K562 (cell line): ENCODE measurements around the gene APOBEC3G. TPM values are rescaled to one million over a fixed set of nuclear protein-coding genes. Genes with fewer than 3 reads are reported as not detected.
A peak's percentile ranks its signal among the peaks of the same experiment; 100 is the strongest.

Experiments used
- ARID2 ChIP-seq: fragments of 450-650 bp; IDR thresholded peaks from 2 replicates; pipeline ENCODE4 v1.6.1; 2017; ENCODE audit warnings: antibody characterized with exemption, mild to moderate bottlenecking
- CREM ChIP-seq: IDR thresholded peaks from 2 replicates; pipeline ENCODE4 v1.6.1; 2014; ENCODE audit warnings: antibody characterized with exemption, low read depth
- GATA2 ChIP-seq: sonication (generic); formaldehyde crosslinking; IDR thresholded peaks from 2 replicates; pipeline ENCODE4 v1.4.0; 2020; ENCODE audit warnings: mild to moderate bottlenecking, missing genetic modification reagents
- KAT8 ChIP-seq: fragments of 450-650 bp; IDR thresholded peaks from 2 replicates; pipeline ENCODE4 v1.6.1; 2016; ENCODE audit warnings: low read depth, mild to moderate bottlenecking
- MCM5 ChIP-seq: fragments of 450-650 bp; IDR thresholded peaks from 2 replicates; pipeline ENCODE4 v1.6.1; 2016; ENCODE audit warnings: low read depth
- NFIX ChIP-seq: fragments of 250-450 bp; sonication (Bioruptor Pico); IDR thresholded peaks from 2 replicates; pipeline ENCODE4 v1.4.0; 2020; ENCODE audit warnings: low read depth, mild to moderate bottlenecking, moderate library complexity
- NFRKB ChIP-seq: fragments of 450-650 bp; IDR thresholded peaks from 2 replicates; pipeline ENCODE4 v1.6.1; 2016; ENCODE audit warnings: low read depth
- POLR2A ChIP-seq: fragments of 450-650 bp; conservative IDR thresholded peaks from 2 replicates; pipeline ENCODE4 v1.6.1; 2016
- RFX1 ChIP-seq: fragments of 450-650 bp; IDR thresholded peaks from 2 replicates; pipeline ENCODE4 v1.6.1; 2016; ENCODE audit warnings: mild to moderate bottlenecking, moderate library complexity
- RFX7 ChIP-seq: fragments of 250-450 bp; sonication (Bioruptor Pico); IDR thresholded peaks from 2 replicates; pipeline ENCODE4 v1.5.1; 2021; ENCODE audit warnings: mild to moderate bottlenecking
- SMAD4 ChIP-seq: fragments of 250-450 bp; sonication (Bioruptor Pico); conservative IDR thresholded peaks from 2 replicates; pipeline ENCODE4 v1.8.0; 2021; ENCODE audit warnings: inconsistent platforms, mild to moderate bottlenecking, moderate library complexity
- STAG1 ChIP-seq: sonication (generic); formaldehyde crosslinking; IDR thresholded peaks from 2 replicates; pipeline ENCODE4 v1.5.0; 2020; ENCODE audit warnings: missing genetic modification reagents, borderline replicate concordance
- TCFL5 ChIP-seq: fragments of 250-450 bp; sonication (Bioruptor Pico); conservative IDR thresholded peaks from 2 replicates; pipeline ENCODE4 v1.6.1; 2021; ENCODE audit warnings: mild to moderate bottlenecking, moderate library complexity, matching md5 sums
- THRAP3 ChIP-seq: fragments of 450-650 bp; IDR thresholded peaks from 2 replicates; pipeline ENCODE4 v1.6.1; 2016; ENCODE audit warnings: mild to moderate bottlenecking, inconsistent platforms, borderline replicate concordance
- XRCC3 ChIP-seq: fragments of 450-650 bp; IDR thresholded peaks from 2 replicates; pipeline ENCODE4 v1.6.1; 2017; ENCODE audit warnings: mild to moderate bottlenecking, moderate library complexity
- ZFP1 ChIP-seq: fragments of 450-650 bp; formaldehyde crosslinking; IDR thresholded peaks from 2 replicates; pipeline ENCODE4 v1.4.0; 2020; ENCODE audit warnings: mild to moderate bottlenecking, mixed read lengths
- ZNF253 ChIP-seq: fragments of 250-450 bp; sonication (Bioruptor Pico); conservative IDR thresholded peaks from 2 replicates; pipeline ENCODE4 v1.6.1; 2021; ENCODE audit warnings: mild to moderate bottlenecking
- ZNF77 ChIP-seq: fragments of 250-450 bp; sonication (Bioruptor Pico); IDR thresholded peaks from 2 replicates; pipeline ENCODE4 v1.5.0; 2020
- polyA plus RNA-seq, 8 experiments: library from polyadenylated mRNA; depleted of rRNA in 4 of 8; stranded (reverse) in 5 of 8; unstranded in 3 of 8; fragments of >200 nt; fragmentation: Nextera tagmentation in 2 of 8; fragmentation: Illumina TruSeq in 1 of 8; extraction: Ambion mirVana in 2 of 8; extraction: Trizol in 1 of 8; gene quantifications; 2 replicates each; pipeline versions ENCODE4 v1.2.1 to v1.2.3, GENCODE V29; 2011 to 2014; ENCODE audit warnings: inconsistent platforms in 1 of 8, missing spikeins in 1 of 8
- total RNA-seq, 7 experiments: library from RNA; depleted of rRNA in 6 of 7; stranded (reverse); fragments of >200 nt in 6 of 7; fragmentation: Illumina TruSeq in 2 of 7; extraction: Trizol in 2 of 7; gene quantifications; 2 replicates each; pipeline versions ENCODE4 v1.2.1 to v1.2.3, GENCODE V29; 2011 to 2021; ENCODE audit warnings: low replicate concordance in 1 of 7
- TF ChIP-seq, protein P1 (sequence below): fragments of 450-650 bp; conservative IDR thresholded peaks from 2 replicates; pipeline ENCODE4 v1.6.1; 2016; ENCODE audit warnings: missing genetic modification characterization, low read depth, mild to moderate bottlenecking, control low read depth, missing compliant biosample characterization
- TF ChIP-seq, protein P2 (sequence below): sonication (generic); formaldehyde crosslinking; IDR thresholded peaks from 2 replicates; pipeline ENCODE4 v1.8.1; 2022; ENCODE audit warnings: missing genetic modification reagents
- TF ChIP-seq, protein P3 (sequence below), 2 experiments: fragments of 450-650 bp in 1 of 2; sonication (generic) in 1 of 2; formaldehyde crosslinking; conservative IDR thresholded peaks; 2 replicates each; pipeline versions ENCODE4 v1.4.0 to v1.8.1; 2020 to 2022; ENCODE audit warnings: mild to moderate bottlenecking in 1 of 2, missing genetic modification reagents in 1 of 2
- TF ChIP-seq, protein P4 (sequence below): IDR thresholded peaks from 2 replicates; pipeline ENCODE4 v1.6.1; 2016; ENCODE audit warnings: missing genetic modification characterization, missing compliant biosample characterization
- TF ChIP-seq, protein P5 (sequence below), 3 experiments: fragments of 200-800 bp in 1 of 3; fragments of 250-450 bp in 1 of 3; fragments of 450-650 bp in 1 of 3; sonication (Bioruptor Pico) in 1 of 3; sonication (Bioruptor generic) in 1 of 3; formaldehyde crosslinking in 1 of 3; IDR thresholded peaks; 2 replicates each; pipeline versions ENCODE4 v1.6.1 to v1.8.0; 2016 to 2022; ENCODE audit warnings: mild to moderate bottlenecking in 2 of 3, missing genetic modification characterization in 2 of 3, missing compliant biosample characterization in 1 of 3, moderate library complexity in 1 of 3

Gene APOBEC3G
- total and polyA plus RNA-seq, 9 of the 15 experiments (the other 6 are each of a cell fraction or from before 2014, with no cell fraction given): 5.2 to 20.8 (median 11.4) TPM

DNA sequence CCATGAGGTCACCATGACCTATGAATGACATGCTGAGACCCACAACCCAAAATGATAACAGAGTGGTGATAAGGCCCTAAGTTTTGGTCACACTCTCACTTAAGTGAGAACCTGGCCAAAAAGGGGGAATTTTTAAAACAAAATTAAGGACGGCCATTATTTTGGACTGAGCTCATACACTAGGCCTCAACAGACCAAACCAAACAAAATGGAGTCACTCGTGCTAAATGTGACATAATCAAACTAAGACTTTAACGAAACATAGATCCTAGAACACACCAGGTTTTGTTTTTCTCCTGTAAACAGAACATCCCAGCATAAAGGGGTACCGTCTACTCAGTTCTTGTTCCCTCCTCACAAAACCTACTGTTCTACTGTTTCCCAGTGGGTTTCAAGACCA is 31.4 kb downstream of the APOBEC3G start (continued):
- TF ChIP-seq KAT8 (no peak), STAG1 (no peak), CREM (0 out of 2 replicates have a peak, but pooled peaks have one; percentile 6), ZNF77 (CRISPR knock-in tag) (no peak), RFX7 (CRISPR knock-in tag) (peak; percentile 70; the same call in 1 of the 2 replicates), NFIX (CRISPR knock-in tag) (no peak), MCM5 (no peak), NFRKB (no peak), ZFP1 (no peak), XRCC3 (no peak), RFX1 (no peak), TCFL5 (CRISPR knock-in tag) (peak; percentile 83), THRAP3 (no peak), SMAD4 (CRISPR knock-in tag) (peak; percentile 79), ZNF253 (no peak), GATA2 (CRISPR knock-in tag) (no peak), ARID2 (no peak), POLR2A (no peak)
- TF ChIP-seq, protein P1, sequence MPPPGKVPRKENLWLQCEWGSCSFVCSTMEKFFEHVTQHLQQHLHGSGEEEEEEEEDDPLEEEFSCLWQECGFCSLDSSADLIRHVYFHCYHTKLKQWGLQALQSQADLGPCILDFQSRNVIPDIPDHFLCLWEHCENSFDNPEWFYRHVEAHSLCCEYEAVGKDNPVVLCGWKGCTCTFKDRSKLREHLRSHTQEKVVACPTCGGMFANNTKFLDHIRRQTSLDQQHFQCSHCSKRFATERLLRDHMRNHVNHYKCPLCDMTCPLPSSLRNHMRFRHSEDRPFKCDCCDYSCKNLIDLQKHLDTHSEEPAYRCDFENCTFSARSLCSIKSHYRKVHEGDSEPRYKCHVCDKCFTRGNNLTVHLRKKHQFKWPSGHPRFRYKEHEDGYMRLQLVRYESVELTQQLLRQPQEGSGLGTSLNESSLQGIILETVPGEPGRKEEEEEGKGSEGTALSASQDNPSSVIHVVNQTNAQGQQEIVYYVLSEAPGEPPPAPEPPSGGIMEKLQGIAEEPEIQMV (tag): peak; percentile 63; the same call in 1 of the 2 replicates
- TF ChIP-seq, protein P2, sequence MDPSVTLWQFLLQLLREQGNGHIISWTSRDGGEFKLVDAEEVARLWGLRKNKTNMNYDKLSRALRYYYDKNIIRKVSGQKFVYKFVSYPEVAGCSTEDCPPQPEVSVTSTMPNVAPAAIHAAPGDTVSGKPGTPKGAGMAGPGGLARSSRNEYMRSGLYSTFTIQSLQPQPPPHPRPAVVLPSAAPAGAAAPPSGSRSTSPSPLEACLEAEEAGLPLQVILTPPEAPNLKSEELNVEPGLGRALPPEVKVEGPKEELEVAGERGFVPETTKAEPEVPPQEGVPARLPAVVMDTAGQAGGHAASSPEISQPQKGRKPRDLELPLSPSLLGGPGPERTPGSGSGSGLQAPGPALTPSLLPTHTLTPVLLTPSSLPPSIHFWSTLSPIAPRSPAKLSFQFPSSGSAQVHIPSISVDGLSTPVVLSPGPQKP (CRISPR knock-in tag): no peak
- TF ChIP-seq, protein P3, sequence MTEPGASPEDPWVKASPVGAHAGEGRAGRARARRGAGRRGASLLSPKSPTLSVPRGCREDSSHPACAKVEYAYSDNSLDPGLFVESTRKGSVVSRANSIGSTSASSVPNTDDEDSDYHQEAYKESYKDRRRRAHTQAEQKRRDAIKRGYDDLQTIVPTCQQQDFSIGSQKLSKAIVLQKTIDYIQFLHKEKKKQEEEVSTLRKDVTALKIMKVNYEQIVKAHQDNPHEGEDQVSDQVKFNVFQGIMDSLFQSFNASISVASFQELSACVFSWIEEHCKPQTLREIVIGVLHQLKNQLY (CRISPR knock-in tag; conservative IDR thresholded peaks at IDR 0.05): no peak
- TF ChIP-seq, protein P4, sequence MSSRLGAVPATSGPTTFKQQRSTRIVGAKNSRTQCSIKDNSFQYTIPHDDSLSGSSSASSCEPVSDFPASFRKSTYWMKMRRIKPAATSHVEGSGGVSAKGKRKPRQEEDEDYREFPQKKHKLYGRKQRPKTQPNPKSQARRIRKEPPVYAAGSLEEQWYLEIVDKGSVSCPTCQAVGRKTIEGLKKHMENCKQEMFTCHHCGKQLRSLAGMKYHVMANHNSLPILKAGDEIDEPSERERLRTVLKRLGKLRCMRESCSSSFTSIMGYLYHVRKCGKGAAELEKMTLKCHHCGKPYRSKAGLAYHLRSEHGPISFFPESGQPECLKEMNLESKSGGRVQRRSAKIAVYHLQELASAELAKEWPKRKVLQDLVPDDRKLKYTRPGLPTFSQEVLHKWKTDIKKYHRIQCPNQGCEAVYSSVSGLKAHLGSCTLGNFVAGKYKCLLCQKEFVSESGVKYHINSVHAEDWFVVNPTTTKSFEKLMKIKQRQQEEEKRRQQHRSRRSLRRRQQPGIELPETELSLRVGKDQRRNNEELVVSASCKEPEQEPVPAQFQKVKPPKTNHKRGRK (tag): no peak
- TF ChIP-seq, protein P5, sequence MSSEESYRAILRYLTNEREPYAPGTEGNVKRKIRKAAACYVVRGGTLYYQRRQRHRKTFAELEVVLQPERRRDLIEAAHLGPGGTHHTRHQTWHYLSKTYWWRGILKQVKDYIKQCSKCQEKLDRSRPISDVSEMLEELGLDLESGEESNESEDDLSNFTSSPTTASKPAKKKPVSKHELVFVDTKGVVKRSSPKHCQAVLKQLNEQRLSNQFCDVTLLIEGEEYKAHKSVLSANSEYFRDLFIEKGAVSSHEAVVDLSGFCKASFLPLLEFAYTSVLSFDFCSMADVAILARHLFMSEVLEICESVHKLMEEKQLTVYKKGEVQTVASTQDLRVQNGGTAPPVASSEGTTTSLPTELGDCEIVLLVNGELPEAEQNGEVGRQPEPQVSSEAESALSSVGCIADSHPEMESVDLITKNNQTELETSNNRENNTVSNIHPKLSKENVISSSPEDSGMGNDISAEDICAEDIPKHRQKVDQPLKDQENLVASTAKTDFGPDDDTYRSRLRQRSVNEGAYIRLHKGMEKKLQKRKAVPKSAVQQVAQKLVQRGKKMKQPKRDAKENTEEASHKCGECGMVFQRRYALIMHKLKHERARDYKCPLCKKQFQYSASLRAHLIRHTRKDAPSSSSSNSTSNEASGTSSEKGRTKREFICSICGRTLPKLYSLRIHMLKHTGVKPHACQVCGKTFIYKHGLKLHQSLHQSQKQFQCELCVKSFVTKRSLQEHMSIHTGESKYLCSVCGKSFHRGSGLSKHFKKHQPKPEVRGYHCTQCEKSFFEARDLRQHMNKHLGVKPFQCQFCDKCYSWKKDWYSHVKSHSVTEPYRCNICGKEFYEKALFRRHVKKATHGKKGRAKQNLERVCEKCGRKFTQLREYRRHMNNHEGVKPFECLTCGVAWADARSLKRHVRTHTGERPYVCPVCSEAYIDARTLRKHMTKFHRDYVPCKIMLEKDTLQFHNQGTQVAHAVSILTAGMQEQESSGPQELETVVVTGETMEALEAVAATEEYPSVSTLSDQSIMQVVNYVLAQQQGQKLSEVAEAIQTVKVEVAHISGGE (CRISPR knock-in tag; IDR thresholded peaks at IDR 0.05): 0 out of 6 replicates have a peak, but pooled peaks of 1 of the 3 experiments have one; percentile 28
